C4-2B (cell line): Measurements from ENCODE around the gene KIZ.

Source experiments
- CTCF ChIP-seq: fragments of 450-650 bp; conservative IDR thresholded peaks from 2 replicates; pipeline ENCODE4 v1.5.1; 2017; ENCODE audit warnings: mild to moderate bottlenecking
- ZFX ChIP-seq: fragments of 450-650 bp; IDR thresholded peaks from 2 replicates; pipeline ENCODE4 v1.6.1; 2017

GRCh38 chr20:21243811-21244210 lies 117.9 kb downstream of the KIZ start:
- TF ChIP-seq CTCF (no peak), ZFX (no peak)
